SK-N-SH (cell line): ENCODE results near the gene TSGA10IP. TPM values are rescaled to one million over a fixed set of nuclear protein-coding genes. Genes with fewer than 3 reads are reported as not detected.

Experiments used
- CTCF ChIA-PET: fragments of 300-600, 350-600 bp; formaldehyde crosslinking; extraction: SDS; loops from one replicate; lab custom pipeline; 2021; lab: Yijun Ruan, JAX
- POLR2A ChIA-PET: fragments of 350-600 bp; sonication (Branson Sonifier 250); formaldehyde crosslinking; extraction: SDS; loops from one replicate; lab custom pipeline; 2020; ENCODE audit warnings: antibody characterized with exemption, inconsistent platforms; lab: Yijun Ruan, JAX
- DNase-seq: peaks from one replicate; pipeline ENCODE4 v3.0.0; 2012
- H2AFZ ChIP-seq: fragments of 200-600 bp; sonication (generic); 2 replicates; pipeline ENCODE4 v1.8.1; 2016; ENCODE audit warnings: antibody characterized with exemption, mild to moderate bottlenecking, low read depth
- H3F3A ChIP-seq: fragments of 200-600 bp; sonication (generic); replicated peaks from 2 replicates; pipeline ENCODE3; 2016; ENCODE audit warnings: antibody characterized with exemption, mild to moderate bottlenecking; ENCODE audit not compliant: insufficient read depth
- H3K27ac ChIP-seq, 2 experiments: fragments of 200-500 bp in 1 of 2; fragments of 200-600 bp in 1 of 2; sonication (Bioruptor generic) in 1 of 2; sonication (generic), shearing (Covaris generic) in 1 of 2; 2 replicates each; pipeline versions ENCODE4 v1.5.1 to v1.6.1; 2014 to 2016; ENCODE audit warnings: low read depth in 2 of 2, inconsistent platforms in 1 of 2, low read length in 1 of 2, mild to moderate bottlenecking in 1 of 2, mixed read lengths in 1 of 2
- H3K27me3 ChIP-seq: fragments of 200-600 bp; sonication (generic), shearing (Covaris generic); 2 replicates; pipeline ENCODE4 v1.6.1; 2016; ENCODE audit warnings: mixed run types; ENCODE audit not compliant: insufficient read depth
- H3K36me3 ChIP-seq, 2 experiments: fragments of 200-500 bp in 1 of 2; fragments of 200-600 bp in 1 of 2; sonication (Bioruptor generic) in 1 of 2; sonication (generic) in 1 of 2; replicated peaks in 1 of 2; 2 replicates each; pipeline versions ENCODE3 to v1.5.1; 2014 to 2016; ENCODE audit warnings: low read length in 1 of 2, mild to moderate bottlenecking in 1 of 2; ENCODE audit not compliant: insufficient read depth in 2 of 2, control insufficient read depth in 1 of 2
- H3K4me1 ChIP-seq, 2 experiments: fragments of 200-500 bp in 1 of 2; fragments of 200-600 bp in 1 of 2; sonication (Bioruptor generic) in 1 of 2; sonication (generic), shearing (Covaris generic) in 1 of 2; 2 replicates each; pipeline versions ENCODE4 v1.5.1 to v1.6.1; 2014 to 2016; ENCODE audit warnings: low read depth in 1 of 2, low read length in 1 of 2, mixed run types in 1 of 2; ENCODE audit not compliant: insufficient read depth in 2 of 2, control insufficient read depth in 1 of 2
- H3K4me2 ChIP-seq: fragments of 200-600 bp; sonication (generic), shearing (Covaris generic); 2 replicates; pipeline ENCODE4 v1.6.1; 2017; ENCODE audit warnings: mixed run types
- H3K4me3 ChIP-seq, 2 experiments: fragments of 200-500 bp in 1 of 2; fragments of 200-600 bp in 1 of 2; sonication (Bioruptor generic) in 1 of 2; sonication (generic), shearing (Covaris generic) in 1 of 2; 2 replicates each; pipeline versions ENCODE4 v1.5.1 to v1.8.1; 2014 to 2016; ENCODE audit warnings: low read depth in 2 of 2, inconsistent platforms in 1 of 2, low read length in 1 of 2, mild to moderate bottlenecking in 1 of 2, mixed read lengths in 1 of 2, moderate library complexity in 1 of 2
- H3K79me2 ChIP-seq: fragments of 200-600 bp; sonication (generic); 2 replicates; pipeline ENCODE4 v1.8.1; 2017; ENCODE audit warnings: mild to moderate bottlenecking; ENCODE audit not compliant: insufficient read depth
- H3K9ac ChIP-seq: fragments of 200-600 bp; sonication (generic); 2 replicates; pipeline ENCODE4 v1.6.1; 2017; ENCODE audit warnings: mixed run types
- H3K9me2 ChIP-seq: fragments of 200-600 bp; sonication (generic); 2 replicates; pipeline ENCODE4 v1.6.1; 2017; ENCODE audit warnings: mixed run types
- H3K9me3 ChIP-seq: fragments of 200-600 bp; sonication (generic); 2 replicates; pipeline ENCODE4 v1.6.1; 2017; ENCODE audit warnings: mixed run types, mild to moderate bottlenecking, moderate library complexity
- H4K20me1 ChIP-seq: fragments of 200-600 bp; sonication (generic); 2 replicates; pipeline ENCODE4 v1.6.1; 2017; ENCODE audit warnings: mild to moderate bottlenecking, mixed run types; ENCODE audit not compliant: insufficient read depth
- EZH2phosphoT487 ChIP-seq: fragments of 200-600 bp; sonication (generic); IDR thresholded peaks from 2 replicates; pipeline ENCODE4 v1.6.1; 2017; ENCODE audit warnings: low read depth, mixed run types, mild to moderate bottlenecking, antibody characterized with exemption, moderate library complexity, borderline replicate concordance
- GABPA ChIP-seq: IDR thresholded peaks from 2 replicates; pipeline ENCODE4 v1.4.0; 2012; ENCODE audit warnings: low read depth, mild to moderate bottlenecking
- MAX ChIP-seq: IDR thresholded peaks from 2 replicates; pipeline ENCODE4 v1.4.0; 2012; ENCODE audit warnings: low read depth
- MXI1 ChIP-seq: IDR thresholded peaks from 2 replicates; pipeline ENCODE4 v1.6.1; 2012; ENCODE audit warnings: mild to moderate bottlenecking, low read depth, low read length, improper control_type of control experiment
- NRF1 ChIP-seq: IDR thresholded peaks from 2 replicates; pipeline ENCODE4 v1.6.1; 2012; ENCODE audit warnings: low read depth, mild to moderate bottlenecking, low read length
- PBX3 ChIP-seq: IDR thresholded peaks from 2 replicates; pipeline ENCODE4; 2012
- SMC3 ChIP-seq: IDR thresholded peaks from 2 replicates; pipeline ENCODE4 v1.6.1; 2012; ENCODE audit warnings: low read depth, low read length, improper control_type of control experiment
- USF1 ChIP-seq: IDR thresholded peaks from 2 replicates; pipeline ENCODE4 v1.4.0; 2012; ENCODE audit warnings: low read depth, borderline replicate concordance
- ZBTB33 ChIP-seq: IDR thresholded peaks from 2 replicates; pipeline ENCODE4 v1.4.0; 2012; ENCODE audit warnings: low read depth, borderline replicate concordance
- WGBS: methylation state at CpG from one replicate; pipeline ENCODE4 v1.1.6; 2017; ENCODE audit warnings: low lambda C conversion rate; 5-methylcytosine and 5-hydroxymethylcytosine counted together
- polyA plus RNA-seq, 3 experiments: library from polyadenylated mRNA; depleted of rRNA; stranded (reverse); fragments of >200 nt; gene quantifications; 2 replicates each; pipeline ENCODE4 v1.2.3, GENCODE V29; 2012

Gene TSGA10IP
- polyA plus RNA-seq, 1 of the 3 experiments (the other 2 are of a cell fraction): not detected

GRCh38 chr11:65919573-65920371 lies 25.5 kb upstream of the TSGA10IP start:
- POLR2A ChIA-PET: interaction anchor here (0.9 kb wide), 1 partner anchor 29 kb away, joined by 3 read pairs; the partner anchor contains the start of gene CCDC85B
- CTCF ChIA-PET: interaction anchor here (0.9 to 5.5 kb wide), 5 partner anchors 13 to 35 kb away, joined by 3 to 22 read pairs (median 7); partner anchors contain the start of genes CCDC85B and FIBP
- peak overlapping the region; percentile 51; the same call in 1 of the 2 replicates for H2AFZ ChIP-seq

GRCh38 chr11:65920372-65920802 lies 24.9 kb upstream of the TSGA10IP start:
- Histone ChIP-seq H3K4me2 (peak overlapping the region; percentile 99), H3K9me2 (no peaks in the 10 kb centered on the region), H3K27me3 (no peaks in the 10 kb centered on the region), H3K9ac (peak overlapping the region; percentile 74), H3F3A (peaks cover 37% of the 10 kb centered on the region), H3K79me2 (peaks cover 58% of the 10 kb centered on the region), H3K4me1 (peaks cover 34 to 36% of the 10 kb centered on the region in 2 experiments; a peak in 3 of 4 replicates), H2AFZ (no peak overlapping the region), H3K9me3 (no peaks in the 10 kb centered on the region), H4K20me1 (0 out of 2 replicates have a peak, but pooled peaks cover 4% of the 10 kb centered on the region), H3K4me3 (peak overlapping the region; percentile 61 to 92), H3K36me3 (peaks cover 12 to 24% of the 10 kb centered on the region in 2 experiments), H3K27ac (peak overlapping the region in 1 of 2 experiments; percentile 68; a peak in 3 of 4 replicates)
- DNase-seq: no peak
- WGBS: 45% methylated on average over 15 of the region's 15 CpGs
- TF ChIP-seq EZH2phosphoT487 (no peak), SMC3 (no peak), PBX3 (no peak), ZBTB33 (no peak), MXI1 (peak; percentile 34; the same call in 1 of the 2 replicates), GABPA (peak; percentile 43; the same call in 1 of the 2 replicates), NRF1 (no peak), MAX (0 out of 2 replicates have a peak, but pooled peaks have one; percentile 18), USF1 (no peak)
- CTCF ChIA-PET: interaction anchor here (0.9 to 5.5 kb wide), 4 partner anchors 12 to 36 kb away, joined by 3 to 22 read pairs (median 12); partner anchors contain the start of genes CCDC85B and FIBP
- POLR2A ChIA-PET: interaction anchor here (0.9 kb wide), 1 partner anchor 30 kb away, joined by 3 read pairs; the partner anchor contains the start of gene CCDC85B

More at GRCh38 chr11:65919573-65920371, 25.5 kb upstream of the TSGA10IP start:
- Histone ChIP-seq H3F3A (peaks cover 32% of the 10 kb centered on the region), H3K4me1 (peaks cover 34 to 40% of the 10 kb centered on the region in 2 experiments; a peak in 3 of 4 replicates), H3K9me2 (no peaks in the 10 kb centered on the region), H3K36me3 (peaks cover 12 to 24% of the 10 kb centered on the region in 2 experiments), H3K27me3 (no peaks in the 10 kb centered on the region), H3K4me2 (peak overlapping the region; percentile 99), H3K4me3 (peak overlapping the region; percentile 61 to 92), H3K79me2 (peaks cover 60% of the 10 kb centered on the region), H4K20me1 (0 out of 2 replicates have a peak, but pooled peaks cover 4% of the 10 kb centered on the region), H3K9me3 (no peaks in the 10 kb centered on the region), H3K27ac (peak overlapping the region; percentile 68 to 87), H3K9ac (peak overlapping the region; percentile 74)
- 0% methylated on average over 3 of the region's 60 CpGs for WGBS
- TF ChIP-seq ZBTB33 (no peak), MAX (0 out of 2 replicates have a peak, but pooled peaks have one; percentile 5)
- peak; percentile 85 for DNase-seq
